Body of pancreas (tissue), 4 donors: ENCODE data around the gene NKIRAS1.

Source experiments
- POLR2A ChIP-seq, 3 donors: fragments of 450-650 bp; IDR thresholded peaks; one replicate each; pipeline ENCODE4 v1.6.1; 2016; ENCODE audit warnings: antibody characterized with exemption in 3 of 3, mild to moderate bottlenecking in 2 of 3
- TF ChIP-seq, protein P1 (sequence below), 7 experiments: fragments of 450-650 bp in 4 of 7; fragments of 200-600 bp in 3 of 7; sonication (generic) in 3 of 7; IDR thresholded peaks; one replicate each; pipeline ENCODE4 v1.5.1; 2016 to 2019; ENCODE audit warnings: antibody characterized with exemption in 7 of 7

DNA sequence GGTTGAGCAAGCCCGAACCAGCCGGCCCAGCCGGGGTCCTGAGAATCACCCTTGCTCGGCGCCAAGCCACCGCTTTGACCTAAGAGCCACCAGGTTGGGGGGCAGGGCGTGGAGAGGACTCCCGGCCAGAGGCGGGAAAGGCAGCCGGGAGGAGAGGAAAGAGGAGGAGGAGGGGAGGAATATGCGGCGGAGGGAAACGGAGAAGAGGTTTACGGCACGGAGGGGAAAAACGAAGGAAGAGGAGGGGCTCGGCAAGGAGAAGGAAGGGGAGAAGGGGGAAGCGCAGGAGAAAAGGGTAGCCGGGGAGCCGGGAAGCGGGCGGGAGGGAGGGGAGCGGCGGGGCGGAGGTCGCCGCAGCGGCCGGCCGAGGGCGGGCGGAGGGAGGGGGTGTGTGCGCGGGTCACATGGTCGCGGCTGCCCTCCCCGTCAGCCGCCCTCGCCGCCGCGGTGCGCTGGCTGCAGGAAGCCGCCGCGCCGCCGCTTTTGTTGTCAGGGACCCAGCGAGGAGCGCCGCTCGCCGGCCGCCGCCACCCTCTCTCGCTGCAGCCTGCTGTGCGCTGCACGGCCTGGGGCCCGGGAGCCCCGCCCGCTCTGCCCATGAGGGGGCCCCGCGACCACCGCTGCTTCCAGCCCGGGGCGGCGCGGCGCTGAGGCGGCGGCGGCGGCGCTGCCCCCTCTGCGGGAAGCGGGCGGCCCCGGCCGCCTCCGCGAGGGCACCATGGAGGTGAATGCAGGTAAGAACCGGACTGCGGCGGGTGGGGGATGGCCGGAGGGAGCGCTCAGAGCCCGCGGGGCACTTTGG is 28.3 kb upstream of the NKIRAS1 start, which contains the start of gene NR1D2:
- TF ChIP-seq, protein P1, sequence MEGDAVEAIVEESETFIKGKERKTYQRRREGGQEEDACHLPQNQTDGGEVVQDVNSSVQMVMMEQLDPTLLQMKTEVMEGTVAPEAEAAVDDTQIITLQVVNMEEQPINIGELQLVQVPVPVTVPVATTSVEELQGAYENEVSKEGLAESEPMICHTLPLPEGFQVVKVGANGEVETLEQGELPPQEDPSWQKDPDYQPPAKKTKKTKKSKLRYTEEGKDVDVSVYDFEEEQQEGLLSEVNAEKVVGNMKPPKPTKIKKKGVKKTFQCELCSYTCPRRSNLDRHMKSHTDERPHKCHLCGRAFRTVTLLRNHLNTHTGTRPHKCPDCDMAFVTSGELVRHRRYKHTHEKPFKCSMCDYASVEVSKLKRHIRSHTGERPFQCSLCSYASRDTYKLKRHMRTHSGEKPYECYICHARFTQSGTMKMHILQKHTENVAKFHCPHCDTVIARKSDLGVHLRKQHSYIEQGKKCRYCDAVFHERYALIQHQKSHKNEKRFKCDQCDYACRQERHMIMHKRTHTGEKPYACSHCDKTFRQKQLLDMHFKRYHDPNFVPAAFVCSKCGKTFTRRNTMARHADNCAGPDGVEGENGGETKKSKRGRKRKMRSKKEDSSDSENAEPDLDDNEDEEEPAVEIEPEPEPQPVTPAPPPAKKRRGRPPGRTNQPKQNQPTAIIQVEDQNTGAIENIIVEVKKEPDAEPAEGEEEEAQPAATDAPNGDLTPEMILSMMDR (IDR thresholded peaks at IDR 0.05) = peak in 1 of 7 experiments; percentile 8
- TF ChIP-seq POLR2A (IDR thresholded peaks at IDR 0.05) = peak; percentile 72 to 96 (median 85)
